ENCODE measurements around the gene BAIAP2. TPM values are rescaled to one million over a fixed set of nuclear protein-coding genes. Genes with fewer than 3 reads are reported as not detected.

BAIAP2 gene
- total and polyA plus RNA-seq, 10 of the 15 experiments (the other 5 are each of a cell fraction or from before 2014, with no cell fraction given) = 0.15 to 1.2 (median 0.46) TPM; not detected in 2

DNA sequence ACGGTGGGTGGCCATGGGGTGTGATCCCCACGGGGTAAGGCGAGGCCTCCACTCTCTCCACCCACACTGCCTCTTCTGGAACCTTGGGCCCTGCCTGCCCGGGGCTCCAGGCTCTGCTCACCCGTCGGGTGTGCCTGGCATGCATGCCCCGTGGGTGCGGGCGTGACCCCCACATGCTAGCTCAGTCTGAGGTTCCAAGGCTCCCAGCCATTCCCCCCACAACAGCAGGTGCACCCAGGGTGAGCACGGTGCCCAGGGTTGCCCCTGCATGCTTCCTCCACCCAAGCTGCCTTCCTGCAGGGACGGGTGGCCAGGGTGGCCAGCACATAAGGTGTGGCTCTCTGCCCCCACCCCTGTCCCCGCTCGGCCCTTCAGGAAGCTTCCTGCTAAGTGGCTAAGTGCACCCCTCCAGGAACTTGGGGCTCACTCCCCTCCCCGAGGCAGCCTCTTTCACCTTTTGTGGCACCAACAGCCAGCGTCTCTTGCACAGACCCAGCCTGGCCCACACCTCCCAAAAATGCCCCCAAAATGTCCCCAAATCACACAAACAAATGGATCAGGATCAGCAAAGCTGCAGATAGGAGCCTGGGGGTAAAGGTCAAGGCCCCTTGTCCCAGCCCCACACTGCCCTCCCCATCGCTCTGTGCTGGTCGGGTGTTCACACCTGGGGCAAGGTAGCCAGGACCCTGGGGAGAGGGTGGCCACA, 108.9 kb downstream of the BAIAP2 start (continued):
- TF ChIP-seq STAT3 (IDR thresholded peaks at IDR 0.05; ENCODE audit: low read depth, low read length) (no peak), ZSCAN29 (IDR thresholded peaks at IDR 0.05) (no peak), RAD21 (IDR thresholded peaks at IDR 0.05; ENCODE audit: insufficient read depth, low read depth, low read length) (no peak)

DNA sequence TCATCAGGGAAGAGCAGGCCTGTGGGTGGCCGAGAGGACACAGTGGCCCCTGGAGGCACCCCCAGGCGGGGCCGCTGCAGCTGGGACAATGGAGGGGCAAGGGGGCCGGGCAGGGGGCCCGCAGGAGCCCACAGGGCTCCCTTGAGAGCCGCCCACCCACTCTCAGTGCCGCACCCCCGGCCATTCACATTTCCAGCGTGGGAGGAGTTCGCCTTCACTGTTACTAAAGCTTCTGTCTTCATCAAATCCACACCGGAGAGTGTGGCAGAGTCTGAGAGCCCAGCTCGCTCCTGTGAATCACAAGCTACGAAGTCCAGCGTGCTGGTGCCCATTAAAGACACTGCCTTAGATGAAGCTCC, 109.5 kb downstream of the BAIAP2 start:
- POLR2A ChIA-PET = no interaction called here
- in situ Hi-C loops (cut with MboI) = loop anchor here (25.0 kb wide), 1 partner anchor 343 kb away; no protein-coding TSS in a partner anchor
- SMC1A ChIA-PET (ENCODE audit: uncharacterized antibody, unreplicated experiment) = no interaction called here
- no peak for TF ChIP-seq ZSCAN29 (IDR thresholded peaks at IDR 0.05)
- no peak for TF ChIP-seq ZBTB33 (IDR thresholded peaks at IDR 0.05)
- TF ChIP-seq ZBTB11 (CRISPR knock-in tag; IDR thresholded peaks at IDR 0.05) = no peak
- TF ChIP-seq BACH1 (IDR thresholded peaks at IDR 0.05; ENCODE audit: borderline replicate concordance) = no peak
- TF ChIP-seq SUPT20H (IDR thresholded peaks at IDR 0.05; ENCODE audit: borderline replicate concordance, control insufficient read depth, low read depth, low read length) = no peak
- TF ChIP-seq PML (IDR thresholded peaks at IDR 0.05; ENCODE audit: low read length) = no peak
- no peak for TF ChIP-seq ZNF217 (IDR thresholded peaks at IDR 0.05)
- no peak for TF ChIP-seq MXI1 (IDR thresholded peaks at IDR 0.05; ENCODE audit: low read depth, low read length)
- TF ChIP-seq NR2C2 (IDR thresholded peaks at IDR 0.05; ENCODE audit: borderline replicate concordance, control insufficient read depth, insufficient read length, low read depth) = no peak
- no peak for TF ChIP-seq FOXK2 (IDR thresholded peaks at IDR 0.05)
- no peak for TF ChIP-seq EZH2 (IDR thresholded peaks at IDR 0.05; ENCODE audit: borderline replicate concordance, control insufficient read depth, low read depth, low read length)
- no peak for TF ChIP-seq NRF1 (conservative IDR thresholded peaks at IDR 0.05; ENCODE audit: low read depth, low read length)
- no peak for TF ChIP-seq RB1 (IDR thresholded peaks at IDR 0.05; ENCODE audit: borderline replicate concordance)
- no peak for TF ChIP-seq TCF7 (IDR thresholded peaks at IDR 0.05; ENCODE audit: borderline replicate concordance)
- TF ChIP-seq MTA2 (IDR thresholded peaks at IDR 0.05; ENCODE audit: low read depth) = no peak
- no peak for TF ChIP-seq KAT2A (conservative IDR thresholded peaks at IDR 0.05; ENCODE audit: control insufficient read depth, low read depth, low read length)

More for the DNA sequence above, 109.5 kb downstream of the BAIAP2 start:
- 19% methylated on average over 14 of the region's 14 CpGs for WGBS (ENCODE audit: insufficient coverage, insufficient replicate concordance, low lambda C conversion rate, missing lambda C conversion rate)
- Histone ChIP-seq H3K9me3 (replicated peaks; ENCODE audit: control insufficient read depth, insufficient read depth, low read length) (no peaks in the 10 kb centered on the region), H2AFZ (ENCODE audit: control insufficient read depth, low read depth, low read length) (no peak overlapping the region), H3K9ac (ENCODE audit: control insufficient read depth, insufficient read depth, low read length) (no peak overlapping the region), H3K36me3 (ENCODE audit: control insufficient read depth in 2 of 2, insufficient read depth in 2 of 2, low read length in 1 of 2) (no peaks in the 10 kb centered on the region), H3K4me2 (ENCODE audit: control insufficient read depth, insufficient read depth) (no peak overlapping the region), H3K79me2 (ENCODE audit: control insufficient read depth, insufficient read depth, low read length) (no peaks in the 10 kb centered on the region), H3K4me3 (no peak overlapping the region), H3K4me1 (ENCODE audit: control insufficient read depth, insufficient read depth, low read length) (no peaks in the 10 kb centered on the region), H3K27ac (ENCODE audit: control insufficient read depth, insufficient read depth) (no peak overlapping the region), H3K27me3 (replicated peaks in 1 of 2; ENCODE audit: control insufficient read depth in 2 of 2, insufficient read depth in 2 of 2, low read length in 1 of 2) (no peaks in the 10 kb centered on the region), H4K20me1 (ENCODE audit: control insufficient read depth, insufficient read depth) (no peaks in the 10 kb centered on the region)
- ATAC-seq (no peak), FAIRE-seq (no peak), DNase-seq (ENCODE audit: low read depth, low spot score) (no peak)
- RAD21 ChIA-PET (ENCODE audit: unreplicated experiment) = interaction anchor here (0.5 kb wide), 1 partner anchor 86 kb away, joined by 3 read pairs; no protein-coding TSS in a partner anchor
- intact Hi-C loops (cut with micrococcal nuclease; ENCODE audit: unreplicated experiment) = loop anchor here (5.0 kb wide), 1 partner anchor 338 kb away; no protein-coding TSS in a partner anchor
- no TSS peak for BruUV-seq (replicated peaks)
- CTCF ChIA-PET = interaction anchor here (0.7 to 1.2 kb wide), 4 partner anchors 86 to 340 kb away, joined by 3 to 4 read pairs (median 3); partner anchors contain the start of genes NDUFAF8 and TEPSIN
